ENCODE data around the gene LILRB2.

DNA sequence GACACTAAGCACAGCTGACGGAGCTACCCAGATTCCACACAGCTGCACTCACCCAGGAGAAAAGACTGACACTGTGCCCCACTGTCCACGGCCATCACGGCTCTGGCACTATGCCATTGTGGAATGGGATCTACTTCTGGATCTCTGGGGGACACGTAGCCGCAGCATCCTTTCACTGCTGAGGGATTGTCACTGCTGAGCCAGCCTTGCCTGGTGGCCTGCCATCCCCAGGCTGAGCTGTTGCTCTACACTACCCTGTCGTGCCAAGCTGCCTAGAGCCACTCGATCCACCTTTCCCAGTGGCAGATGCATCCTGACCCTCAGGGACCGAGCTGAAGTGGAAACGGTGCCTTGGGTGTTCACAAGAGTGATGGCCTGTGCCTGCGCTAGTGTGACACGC is 18.8 kb downstream of the LILRB2 start:
- TF ChIP-seq, protein P1, sequence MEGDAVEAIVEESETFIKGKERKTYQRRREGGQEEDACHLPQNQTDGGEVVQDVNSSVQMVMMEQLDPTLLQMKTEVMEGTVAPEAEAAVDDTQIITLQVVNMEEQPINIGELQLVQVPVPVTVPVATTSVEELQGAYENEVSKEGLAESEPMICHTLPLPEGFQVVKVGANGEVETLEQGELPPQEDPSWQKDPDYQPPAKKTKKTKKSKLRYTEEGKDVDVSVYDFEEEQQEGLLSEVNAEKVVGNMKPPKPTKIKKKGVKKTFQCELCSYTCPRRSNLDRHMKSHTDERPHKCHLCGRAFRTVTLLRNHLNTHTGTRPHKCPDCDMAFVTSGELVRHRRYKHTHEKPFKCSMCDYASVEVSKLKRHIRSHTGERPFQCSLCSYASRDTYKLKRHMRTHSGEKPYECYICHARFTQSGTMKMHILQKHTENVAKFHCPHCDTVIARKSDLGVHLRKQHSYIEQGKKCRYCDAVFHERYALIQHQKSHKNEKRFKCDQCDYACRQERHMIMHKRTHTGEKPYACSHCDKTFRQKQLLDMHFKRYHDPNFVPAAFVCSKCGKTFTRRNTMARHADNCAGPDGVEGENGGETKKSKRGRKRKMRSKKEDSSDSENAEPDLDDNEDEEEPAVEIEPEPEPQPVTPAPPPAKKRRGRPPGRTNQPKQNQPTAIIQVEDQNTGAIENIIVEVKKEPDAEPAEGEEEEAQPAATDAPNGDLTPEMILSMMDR (conservative IDR thresholded peaks at IDR 0.05; ENCODE audit: low read depth in 2 of 2), result no peak
- TF ChIP-seq EZH2phosphoT487 (IDR thresholded peaks at IDR 0.05; ENCODE audit: unreplicated experiment) (no peak), POLR2AphosphoS5 (IDR thresholded peaks at IDR 0.05; ENCODE audit: low read depth) (no peak), STAT1 (IDR thresholded peaks at IDR 0.05; ENCODE audit: unreplicated experiment) (no peak), JUNB (IDR thresholded peaks at IDR 0.05; ENCODE audit: unreplicated experiment) (no peak), CREB1 (CRISPR knock-in tag; IDR thresholded peaks at IDR 0.05; ENCODE audit: low read depth) (no peak), EZH2 (IDR thresholded peaks at IDR 0.05; ENCODE audit: low read depth, unreplicated experiment) (no peak), NANOG (IDR thresholded peaks at IDR 0.05; ENCODE audit: borderline replicate concordance) (no peak), ZNF114 (CRISPR knock-in tag; IDR thresholded peaks at IDR 0.05) (no peak), ZNF331 (CRISPR knock-in tag; IDR thresholded peaks at IDR 0.05; ENCODE audit: low read depth) (no peak)
- TF ChIP-seq, protein P2, sequence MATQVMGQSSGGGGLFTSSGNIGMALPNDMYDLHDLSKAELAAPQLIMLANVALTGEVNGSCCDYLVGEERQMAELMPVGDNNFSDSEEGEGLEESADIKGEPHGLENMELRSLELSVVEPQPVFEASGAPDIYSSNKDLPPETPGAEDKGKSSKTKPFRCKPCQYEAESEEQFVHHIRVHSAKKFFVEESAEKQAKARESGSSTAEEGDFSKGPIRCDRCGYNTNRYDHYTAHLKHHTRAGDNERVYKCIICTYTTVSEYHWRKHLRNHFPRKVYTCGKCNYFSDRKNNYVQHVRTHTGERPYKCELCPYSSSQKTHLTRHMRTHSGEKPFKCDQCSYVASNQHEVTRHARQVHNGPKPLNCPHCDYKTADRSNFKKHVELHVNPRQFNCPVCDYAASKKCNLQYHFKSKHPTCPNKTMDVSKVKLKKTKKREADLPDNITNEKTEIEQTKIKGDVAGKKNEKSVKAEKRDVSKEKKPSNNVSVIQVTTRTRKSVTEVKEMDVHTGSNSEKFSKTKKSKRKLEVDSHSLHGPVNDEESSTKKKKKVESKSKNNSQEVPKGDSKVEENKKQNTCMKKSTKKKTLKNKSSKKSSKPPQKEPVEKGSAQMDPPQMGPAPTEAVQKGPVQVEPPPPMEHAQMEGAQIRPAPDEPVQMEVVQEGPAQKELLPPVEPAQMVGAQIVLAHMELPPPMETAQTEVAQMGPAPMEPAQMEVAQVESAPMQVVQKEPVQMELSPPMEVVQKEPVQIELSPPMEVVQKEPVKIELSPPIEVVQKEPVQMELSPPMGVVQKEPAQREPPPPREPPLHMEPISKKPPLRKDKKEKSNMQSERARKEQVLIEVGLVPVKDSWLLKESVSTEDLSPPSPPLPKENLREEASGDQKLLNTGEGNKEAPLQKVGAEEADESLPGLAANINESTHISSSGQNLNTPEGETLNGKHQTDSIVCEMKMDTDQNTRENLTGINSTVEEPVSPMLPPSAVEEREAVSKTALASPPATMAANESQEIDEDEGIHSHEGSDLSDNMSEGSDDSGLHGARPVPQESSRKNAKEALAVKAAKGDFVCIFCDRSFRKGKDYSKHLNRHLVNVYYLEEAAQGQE (IDR thresholded peaks at IDR 0.05; ENCODE audit: unreplicated experiment), result no peak
- TF ChIP-seq, protein P3, sequence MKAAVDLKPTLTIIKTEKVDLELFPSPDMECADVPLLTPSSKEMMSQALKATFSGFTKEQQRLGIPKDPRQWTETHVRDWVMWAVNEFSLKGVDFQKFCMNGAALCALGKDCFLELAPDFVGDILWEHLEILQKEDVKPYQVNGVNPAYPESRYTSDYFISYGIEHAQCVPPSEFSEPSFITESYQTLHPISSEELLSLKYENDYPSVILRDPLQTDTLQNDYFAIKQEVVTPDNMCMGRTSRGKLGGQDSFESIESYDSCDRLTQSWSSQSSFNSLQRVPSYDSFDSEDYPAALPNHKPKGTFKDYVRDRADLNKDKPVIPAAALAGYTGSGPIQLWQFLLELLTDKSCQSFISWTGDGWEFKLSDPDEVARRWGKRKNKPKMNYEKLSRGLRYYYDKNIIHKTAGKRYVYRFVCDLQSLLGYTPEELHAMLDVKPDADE (IDR thresholded peaks at IDR 0.05), result no peak

Data from GM23338 (cell line).